HG02885 (cell line): ENCODE measurements around the gene ABHD10.
A peak's percentile ranks its signal among the peaks of the same experiment; 100 is the strongest.
"Not testable (repeated sequence)": the region's sequence is repeated elsewhere in the genome, so short reads cannot be mapped to it uniquely, and the experiment has no call there.

Experiments
- ATAC-seq: cut with Tn5 transposase; IDR thresholded peaks from one replicate; pipeline ENCODE4 v1.9.1; 2021; ENCODE audit warnings: mild to moderate bottlenecking; ENCODE audit not compliant: unreplicated experiment, poor library complexity

The ABHD10 gene

GRCh38 chr3:112018712-112019111, 39.9 kb downstream of the ABHD10 start:
- ATAC-seq, result no peak

GRCh38 chr3:112019716-112020115, 40.9 kb downstream of the ABHD10 start:
- ATAC-seq, result no peak

- ATAC-seq, result no peak
Measured at GRCh38 chr3:112020674-112021085, 41.9 kb downstream of the ABHD10 start.

- no peak for ATAC-seq
Measured at GRCh38 chr3:112027142-112027541, 48.3 kb downstream of the ABHD10 start.

GRCh38 chr3:112027826-112028225, 49.0 kb downstream of the ABHD10 start:
- no peak for ATAC-seq

- no peak for ATAC-seq
Measured at GRCh38 chr3:112030901-112031300, 52.1 kb downstream of the ABHD10 start.

GRCh38 chr3:112032098-112032731, 53.4 kb downstream of the ABHD10 start:
- ATAC-seq, result no peak

- ATAC-seq, result no peak
Measured at GRCh38 chr3:112034436-112034835, 55.6 kb downstream of the ABHD10 start, which contains the start of gene TMPRSS7. Gene TMPRSS7, plus strand, starts transcription at chr3:112034736. Its CDS starts 110 bp downstream, at chr3:112034846.

- no peak for ATAC-seq
Measured at GRCh38 chr3:112035241-112035640, 56.4 kb downstream of the ABHD10 start.

GRCh38 chr3:112037194-112037593, 58.4 kb downstream of the ABHD10 start:
- ATAC-seq, result not testable (repeated sequence)

GRCh38 chr3:112038863-112039262, 60.0 kb downstream of the ABHD10 start:
- ATAC-seq, result peak; percentile 74

- no peak for ATAC-seq
Measured at GRCh38 chr3:112041321-112041720, 62.5 kb downstream of the ABHD10 start.

- no peak for ATAC-seq
Measured at GRCh38 chr3:112042842-112043280, 64.0 kb downstream of the ABHD10 start.
